ENCODE results near the gene ASB4.

Gene ASB4

GRCh38 chr7:95560674-95561073, 74.9 kb downstream of the ASB4 start:
- DNase-seq: no peak

GRCh38 chr7:95569720-95570119, 84.0 kb downstream of the ASB4 start:
- no peak for DNase-seq

- no peak for DNase-seq
Measured at GRCh38 chr7:95577137-95577536, 91.4 kb downstream of the ASB4 start.

GRCh38 chr7:95578299-95578855, 92.6 kb downstream of the ASB4 start:
- DNase-seq: peak; percentile 79

- no peak for DNase-seq
Measured at GRCh38 chr7:95579318-95579717, 93.6 kb downstream of the ASB4 start.

- DNase-seq: no peak
Measured at GRCh38 chr7:95581467-95581866, 95.7 kb downstream of the ASB4 start.

GRCh38 chr7:95582578-95583293, 97.0 kb downstream of the ASB4 start:
- no peak for DNase-seq

- DNase-seq: no peak
Measured at GRCh38 chr7:95583834-95584621, 98.3 kb downstream of the ASB4 start.

- no peak for DNase-seq
Measured at GRCh38 chr7:95584769-95585425, 99.2 kb downstream of the ASB4 start.

- no peak for DNase-seq
Measured at GRCh38 chr7:95585426-95585789, 99.7 kb downstream of the ASB4 start.

GRCh38 chr7:95586951-95587301, 101.2 kb downstream of the ASB4 start:
- DNase-seq: no peak

GRCh38 chr7:95589031-95589430, 103.3 kb downstream of the ASB4 start:
- no peak for DNase-seq

- DNase-seq: no peak
Measured at GRCh38 chr7:95589766-95590165, 104.0 kb downstream of the ASB4 start.

All from NCI-H510A (cell line).